Mesenchymal stem cell (in vitro differentiated cells and primary cell): ENCODE measurements around the gene TMCO4.

ENCODE experiments used
- DNase-seq: peaks from one replicate; pipeline ENCODE4 v3.0.0-alpha.2; 2013
- H2AFZ ChIP-seq: one replicate; pipeline ENCODE4 v1.6.1; 2013; ENCODE audit warnings: low read depth, mild to moderate bottlenecking, control low read depth, inconsistent platforms, low read length, moderate library complexity
- H2AK5ac ChIP-seq: 2 replicates; pipeline ENCODE4 v1.6.1; 2013; ENCODE audit warnings: low read length, moderate library complexity, mild to moderate bottlenecking, inconsistent platforms; ENCODE audit not compliant: severe bottlenecking
- H2BK120ac ChIP-seq: one replicate; pipeline ENCODE4 v1.6.1; 2013; ENCODE audit warnings: low read depth, mild to moderate bottlenecking, inconsistent platforms, low read length, moderate library complexity
- H2BK12ac ChIP-seq, 2 experiments: one replicate each; pipeline ENCODE4 v1.6.1; 2013; ENCODE audit warnings: inconsistent platforms in 2 of 2, low read length in 2 of 2, mild to moderate bottlenecking in 2 of 2, moderate library complexity in 2 of 2, control low read depth in 1 of 2
- H2BK15ac ChIP-seq: one replicate; pipeline ENCODE4 v1.6.1; 2013; ENCODE audit warnings: mild to moderate bottlenecking, low read depth, inconsistent platforms; ENCODE audit not compliant: poor library complexity, severe bottlenecking
- H2BK5ac ChIP-seq: 2 replicates; pipeline ENCODE4 v1.6.1; 2013; ENCODE audit warnings: low read depth, mild to moderate bottlenecking, low read length, control low read depth, inconsistent platforms; ENCODE audit not compliant: poor library complexity, severe bottlenecking
- H3K14ac ChIP-seq, 2 experiments: one replicate each; pipeline ENCODE4 v1.6.1; 2013; ENCODE audit warnings: inconsistent platforms in 2 of 2, low read length in 2 of 2, control low read depth in 1 of 2, mild to moderate bottlenecking in 1 of 2, moderate library complexity in 1 of 2
- H3K18ac ChIP-seq, 2 experiments: one replicate each; pipeline ENCODE4 v1.6.1; 2013; ENCODE audit warnings: inconsistent platforms in 2 of 2, low read length in 2 of 2, control low read depth in 1 of 2, low read depth in 1 of 2, mild to moderate bottlenecking in 1 of 2
- H3K23ac ChIP-seq, 2 experiments: one replicate each; pipeline ENCODE4 v1.6.1; 2013; ENCODE audit warnings: inconsistent platforms in 2 of 2, low read length in 2 of 2, mild to moderate bottlenecking in 2 of 2, moderate library complexity in 2 of 2, control low read depth in 1 of 2
- H3K27ac ChIP-seq: 2 replicates; pipeline ENCODE4 v1.5.1; 2013; ENCODE audit warnings: mild to moderate bottlenecking, moderate library complexity, low read length, control low read depth, inconsistent platforms; ENCODE audit not compliant: poor library complexity, severe bottlenecking
- H3K27me3 ChIP-seq, 2 experiments: 2 replicates each; pipeline versions ENCODE4 v1.6.1 to v1.7.0; 2013; ENCODE audit warnings: low read length in 2 of 2, mild to moderate bottlenecking in 2 of 2, moderate library complexity in 2 of 2, control low read depth in 1 of 2, inconsistent platforms in 1 of 2; ENCODE audit not compliant: control insufficient read depth in 1 of 2, insufficient read depth in 1 of 2
- H3K36me3 ChIP-seq, 2 experiments: 2 replicates each; pipeline versions ENCODE4 v1.6.1 to v1.7.0; 2013; ENCODE audit warnings: low read length in 2 of 2, control low read depth in 1 of 2, inconsistent platforms in 1 of 2, low read depth in 1 of 2, mild to moderate bottlenecking in 1 of 2; ENCODE audit not compliant: insufficient read depth in 2 of 2, control insufficient read depth in 1 of 2
- H3K4ac ChIP-seq, 2 experiments: one replicate each; pipeline ENCODE4 v1.6.1; 2013; ENCODE audit warnings: inconsistent platforms in 2 of 2, low read length in 2 of 2, mild to moderate bottlenecking in 2 of 2, moderate library complexity in 2 of 2, control low read depth in 1 of 2, low read depth in 1 of 2
- H3K4me1 ChIP-seq: 2 replicates; pipeline ENCODE4 v1.6.1; 2013; ENCODE audit warnings: low read depth, low read length, control low read depth; ENCODE audit not compliant: control insufficient read depth, insufficient read depth
- H3K4me2 ChIP-seq: 2 replicates; pipeline ENCODE4 v1.6.1; 2013; ENCODE audit warnings: low read length, mild to moderate bottlenecking, inconsistent platforms; ENCODE audit not compliant: poor library complexity, severe bottlenecking
- H3K4me3 ChIP-seq, 2 experiments: 2 replicates each; pipeline versions ENCODE4 v1.5.1 to v1.7.0; 2013; ENCODE audit warnings: low read length in 2 of 2, mild to moderate bottlenecking in 2 of 2, control low read depth in 1 of 2, low read depth in 1 of 2; ENCODE audit not compliant: insufficient read depth in 1 of 2
- H3K79me1 ChIP-seq: replicated peaks from 2 replicates; pipeline ENCODE4 v1.6.1; 2013; ENCODE audit warnings: mild to moderate bottlenecking, control low read depth, low read length, inconsistent platforms; ENCODE audit not compliant: poor library complexity, severe bottlenecking
- H3K9ac ChIP-seq: 2 replicates; pipeline ENCODE4 v1.7.0; 2013; ENCODE audit warnings: mild to moderate bottlenecking, low read length, moderate library complexity
- H3K9me3 ChIP-seq: 2 replicates; pipeline ENCODE4 v1.7.0; 2013; ENCODE audit warnings: mild to moderate bottlenecking, low read length; ENCODE audit not compliant: control insufficient read depth
- H4K8ac ChIP-seq: one replicate; pipeline ENCODE4 v1.6.1; 2013; ENCODE audit warnings: inconsistent platforms, mild to moderate bottlenecking, low read length, moderate library complexity
- H4K91ac ChIP-seq: one replicate; pipeline ENCODE4 v1.6.1; 2013; ENCODE audit warnings: mild to moderate bottlenecking, low read length, inconsistent platforms
- WGBS: methylation state at CpG from one replicate; pipeline ENCODE4 v1.1.7; 2013; ENCODE audit warnings: mixed read lengths; 5-methylcytosine and 5-hydroxymethylcytosine counted together

The TMCO4 gene

GRCh38 chr1:19648239-19648638, 151.5 kb downstream of the TMCO4 start:
- no peaks in the 10 kb centered on the region for H3K9me3 ChIP-seq
- no peak overlapping the region for H3K14ac ChIP-seq
- no peak overlapping the region for H3K27ac ChIP-seq

DNA sequence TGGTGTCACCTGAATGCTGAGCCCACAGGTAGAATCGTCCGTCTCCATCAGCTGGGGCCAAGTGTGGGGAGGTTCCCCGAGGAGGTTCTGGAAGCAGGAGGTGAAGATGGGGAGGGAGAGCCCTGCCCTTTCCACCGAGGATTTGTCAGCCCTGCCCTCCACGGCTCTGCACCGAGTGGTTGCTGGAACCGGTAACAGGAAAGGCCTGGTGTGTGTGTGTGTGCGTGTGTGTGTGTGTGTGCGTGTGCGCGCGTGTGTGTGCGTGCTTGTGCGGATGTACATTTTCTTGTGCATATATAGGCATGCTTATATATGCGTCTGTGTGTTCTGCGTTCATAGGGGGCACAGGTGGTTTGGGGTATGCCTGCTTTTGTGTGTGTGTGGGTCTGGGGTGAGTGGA, 152.1 kb downstream of the TMCO4 start:
- Histone ChIP-seq H3K4ac (no peak overlapping the region), H3K18ac (no peak overlapping the region), H2AFZ (no peak overlapping the region), H2BK5ac (no peak overlapping the region), H4K8ac (no peak overlapping the region), H2BK15ac (no peak overlapping the region), H3K9ac (peak overlapping the region; percentile 98), H3K27me3 (no peaks in the 10 kb centered on the region), H3K27ac (no peak overlapping the region), H3K14ac (no peak overlapping the region), H3K23ac (no peak overlapping the region), H3K36me3 (peaks cover 3 to 9% of the 10 kb centered on the region in 2 experiments), H3K9me3 (no peaks in the 10 kb centered on the region), H3K4me3 (peak overlapping the region in 1 of 2 experiments; percentile 98), H2BK12ac (no peak overlapping the region), H2BK120ac (no peak overlapping the region), H2AK5ac (no peak overlapping the region), H3K79me1 (peaks cover 28% of the 10 kb centered on the region), H3K4me2 (no peak overlapping the region), H4K91ac (no peak overlapping the region), H3K4me1 (peaks cover 36% of the 10 kb centered on the region)
- 85% methylated on average over 16 of the region's 16 CpGs for WGBS
- DNase-seq = peak; percentile 25

More at GRCh38 chr1:19648239-19648638, 151.5 kb downstream of the TMCO4 start:
- Histone ChIP-seq H3K27me3 (no peaks in the 10 kb centered on the region), H2AFZ (no peak overlapping the region), H3K23ac (no peak overlapping the region), H3K4me3 (peak overlapping the region in 1 of 2 experiments; percentile 98), H2BK120ac (no peak overlapping the region), H2BK12ac (no peak overlapping the region), H3K9ac (peak overlapping the region; percentile 98), H3K79me1 (peaks cover 29% of the 10 kb centered on the region), H4K91ac (no peak overlapping the region), H3K18ac (no peak overlapping the region), H3K4me2 (no peak overlapping the region), H3K4me1 (peaks cover 33% of the 10 kb centered on the region), H4K8ac (no peak overlapping the region), H2BK15ac (no peak overlapping the region), H3K36me3 (peaks cover 3 to 9% of the 10 kb centered on the region in 2 experiments), H3K4ac (no peak overlapping the region), H2AK5ac (no peak overlapping the region), H2BK5ac (no peak overlapping the region)
- WGBS = 83% methylated on average over 14 of the region's 14 CpGs
- DNase-seq = no peak

DNA sequence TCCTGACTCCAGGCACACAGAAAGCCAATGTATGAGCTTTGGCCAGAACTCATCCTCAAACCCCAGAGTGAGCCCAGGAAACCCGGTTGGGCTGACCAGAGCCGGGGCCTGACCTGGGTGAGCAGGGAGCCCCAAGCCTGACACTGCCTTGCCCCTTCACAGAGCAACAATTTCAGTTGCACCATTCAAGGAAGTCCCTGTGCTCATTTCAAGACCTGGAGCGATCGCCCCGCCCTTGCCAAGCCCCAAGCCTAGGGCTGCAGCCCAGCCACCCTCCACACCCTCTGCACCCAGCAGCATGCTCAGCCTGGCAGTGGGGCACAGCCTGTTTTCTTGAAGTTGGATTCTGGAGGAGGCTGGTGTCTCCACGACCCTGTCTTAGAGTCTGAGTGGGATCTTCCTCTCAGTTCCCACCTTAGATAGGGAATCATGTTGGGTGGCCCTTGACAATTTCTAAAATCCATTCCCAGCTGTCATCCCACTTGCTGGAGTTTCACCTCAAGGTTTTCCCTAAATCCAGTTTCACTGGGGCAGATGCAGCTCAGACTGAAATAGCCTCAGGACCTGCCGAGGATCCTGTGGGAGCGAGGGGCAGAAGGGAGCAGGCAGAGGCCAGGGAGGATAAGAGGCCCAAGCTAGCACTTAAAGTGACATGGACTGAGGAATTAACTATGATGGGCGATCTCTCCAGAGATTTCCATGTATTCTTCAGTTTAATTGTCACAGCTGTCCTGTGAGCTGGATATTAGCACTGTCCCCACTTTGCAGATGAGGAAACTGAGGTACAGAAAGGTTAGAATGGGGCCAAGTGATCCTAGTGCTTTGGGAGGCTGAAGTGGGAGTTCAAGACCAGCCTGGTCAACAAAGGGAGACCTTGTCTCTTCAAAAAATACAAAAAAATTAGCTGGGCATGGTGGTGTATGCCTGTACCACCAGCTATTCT, 153.1 kb downstream of the TMCO4 start:
- Histone ChIP-seq H3K27ac (no peak overlapping the region), H3K4me3 (peak overlapping the region in 1 of 2 experiments; percentile 98), H3K27me3 (no peaks in the 10 kb centered on the region), H3K4me2 (no peak overlapping the region), H4K8ac (no peak overlapping the region), H2BK15ac (no peak overlapping the region), H3K4me1 (peaks cover 36% of the 10 kb centered on the region), H4K91ac (no peak overlapping the region), H3K4ac (no peak overlapping the region), H2BK12ac (no peak overlapping the region), H3K23ac (no peak overlapping the region), H3K36me3 (peaks cover 3 to 9% of the 10 kb centered on the region in 2 experiments), H2BK5ac (no peak overlapping the region), H3K9me3 (no peaks in the 10 kb centered on the region), H3K14ac (no peak overlapping the region), H3K9ac (peak overlapping the region; percentile 98), H2AFZ (no peak overlapping the region), H3K18ac (no peak overlapping the region), H2AK5ac (no peak overlapping the region), H3K79me1 (peaks cover 22% of the 10 kb centered on the region), H2BK120ac (no peak overlapping the region)
- DNase-seq = no peak
- 94% methylated on average over 9 of the region's 9 CpGs for WGBS

DNA sequence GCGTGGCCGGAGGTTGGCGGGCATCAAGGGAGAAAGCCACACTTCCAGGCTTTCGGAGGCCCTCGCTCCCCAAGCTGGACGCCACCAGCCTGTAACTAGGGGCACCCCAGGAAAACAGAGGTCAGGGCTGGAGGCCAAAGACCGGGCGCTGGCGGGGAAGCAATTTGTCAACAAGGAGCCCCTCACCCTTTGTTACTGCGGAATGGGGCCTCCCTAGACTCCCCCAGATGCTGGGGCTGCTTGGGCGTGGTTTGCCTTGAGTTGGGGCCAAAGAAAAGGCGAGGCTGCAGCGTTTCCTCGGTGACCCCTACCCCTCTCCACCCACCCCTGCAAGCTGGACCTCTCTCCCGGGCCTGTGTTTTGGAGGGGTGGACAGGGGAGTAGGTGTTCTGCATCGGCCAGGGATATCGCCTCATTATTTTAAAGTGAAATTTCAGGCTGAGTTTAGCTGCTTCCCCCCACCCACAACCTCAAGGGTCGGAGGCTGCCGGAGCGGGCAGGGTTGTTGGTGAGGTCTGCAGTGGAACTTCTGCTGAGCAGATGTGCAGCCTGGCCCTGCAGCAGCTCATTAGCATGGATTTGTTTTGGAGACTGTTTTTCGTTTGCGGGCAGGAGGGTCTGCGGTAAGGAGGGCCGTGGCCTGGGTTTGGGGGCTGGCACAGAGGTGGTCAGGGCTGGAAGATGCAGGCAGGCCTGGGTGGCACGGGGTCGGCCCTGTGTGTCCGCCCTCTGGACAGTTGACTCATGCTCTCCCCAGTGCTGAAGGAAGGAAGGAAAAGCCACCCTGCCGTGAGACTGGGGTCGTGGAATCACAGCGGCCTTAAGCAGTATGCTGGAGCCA, 154.1 kb downstream of the TMCO4 start:
- Histone ChIP-seq H3K9me3 (no peaks in the 10 kb centered on the region), H2BK12ac (no peak overlapping the region), H2AFZ (no peak overlapping the region), H2BK120ac (no peak overlapping the region), H3K23ac (peak overlapping the region in 1 of 2 experiments; percentile 77), H2AK5ac (no peak overlapping the region), H3K4ac (no peak overlapping the region), H3K27ac (no peak overlapping the region), H2BK5ac (no peak overlapping the region), H3K4me2 (peak overlapping the region; percentile 84), H3K4me1 (peaks cover 33% of the 10 kb centered on the region), H3K79me1 (peaks cover 15% of the 10 kb centered on the region), H3K18ac (peak overlapping the region in 1 of 2 experiments; percentile 16), H4K91ac (peak overlapping the region; percentile 53), H4K8ac (no peak overlapping the region), H3K27me3 (no peaks in the 10 kb centered on the region), H3K9ac (peak overlapping the region; percentile 98), H3K14ac (no peak overlapping the region), H2BK15ac (peak overlapping the region; percentile 0), H3K36me3 (peaks cover 3% of the 10 kb centered on the region in 2 experiments), H3K4me3 (peak overlapping the region; percentile 64 to 98)
- 56% methylated on average over 24 of the region's 30 CpGs for WGBS
- DNase-seq = peak; percentile 45
